ENCODE results near the gene SLC16A3.

The SLC16A3 gene

GRCh38 chr17:82236142-82236971 lies 7.5 kb downstream of the SLC16A3 start:
- DNase-seq (ENCODE audit: low read depth), result peak; percentile 51

GRCh38 chr17:82237083-82237745 lies 8.4 kb downstream of the SLC16A3 start:
- no peak for DNase-seq (ENCODE audit: low read depth)

- DNase-seq (ENCODE audit: low read depth), result no peak
These were observed 9.1 kb downstream of the SLC16A3 start for GRCh38 chr17:82237746-82238471.

GRCh38 chr17:82238472-82239201 lies 9.8 kb downstream of the SLC16A3 start:
- DNase-seq (ENCODE audit: low read depth), result peak; percentile 46

- DNase-seq (ENCODE audit: low read depth), result no peak
These were observed 10.6 kb downstream of the SLC16A3 start for GRCh38 chr17:82239401-82239925.

- no peak for DNase-seq (ENCODE audit: low read depth)
These were observed 11.2 kb downstream of the SLC16A3 start for GRCh38 chr17:82239926-82240505.

- no peak for DNase-seq (ENCODE audit: low read depth)
These were observed 11.8 kb downstream of the SLC16A3 start for GRCh38 chr17:82240506-82241182.

GRCh38 chr17:82241183-82241925 lies 12.5 kb downstream of the SLC16A3 start:
- DNase-seq (ENCODE audit: low read depth), result no peak

GRCh38 chr17:82241926-82242697 lies 13.3 kb downstream of the SLC16A3 start:
- no peak for DNase-seq (ENCODE audit: low read depth)

- DNase-seq (ENCODE audit: low read depth), result no peak
These were observed 13.8 kb downstream of the SLC16A3 start for GRCh38 chr17:82242698-82242976.

GRCh38 chr17:82242977-82243647 lies 14.3 kb downstream of the SLC16A3 start:
- DNase-seq (ENCODE audit: low read depth), result no peak

GRCh38 chr17:82243648-82244412 lies 15.0 kb downstream of the SLC16A3 start:
- no peak for DNase-seq (ENCODE audit: low read depth)

GRCh38 chr17:82244413-82245133 lies 15.7 kb downstream of the SLC16A3 start:
- no peak for DNase-seq (ENCODE audit: low read depth)

- DNase-seq (ENCODE audit: low read depth), result no peak
These were observed 16.5 kb downstream of the SLC16A3 start for GRCh38 chr17:82245134-82246039.

GRCh38 chr17:82246040-82246364 lies 17.2 kb downstream of the SLC16A3 start:
- DNase-seq (ENCODE audit: low read depth), result no peak

GRCh38 chr17:82246365-82247181 lies 17.7 kb downstream of the SLC16A3 start:
- DNase-seq (ENCODE audit: low read depth), result no peak
